Mammary epithelial cell (primary cell): ENCODE measurements around the gene SLC12A3.

Experiments
- CTCF ChIP-seq, 2 donors: IDR thresholded peaks in 1 of 2; conservative IDR thresholded peaks in 1 of 2; 2 replicates each; pipeline ENCODE4 v1.5.1; 2011 to 2012; ENCODE audit warnings: inconsistent platforms in 2 of 2, low read length in 2 of 2, mild to moderate bottlenecking in 2 of 2, control low read depth in 1 of 2, low read depth in 1 of 2; ENCODE audit not compliant: insufficient read depth in 1 of 2; ENCODE audit errors: extremely low read depth in 1 of 2
- EZH2 ChIP-seq: IDR thresholded peaks from 2 replicates; pipeline ENCODE4 v1.6.1; 2012; ENCODE audit warnings: low read length, inconsistent platforms, borderline replicate concordance

- no peak for TF ChIP-seq CTCF (conservative IDR thresholded peaks at IDR 0.05 in 1 of 2, IDR thresholded peaks at IDR 0.05 in 1 of 2; ENCODE audit: extremely low read depth in 1 of 2, insufficient read depth in 1 of 2, low read depth in 1 of 2, low read length in 2 of 2)
- no peak for TF ChIP-seq EZH2
These were observed 9.8 kb upstream of the SLC12A3 start for GRCh38 chr16:56855201-56855600.
